Prostate gland (tissue), 2 donors: ENCODE measurements around the gene HLA-B.

ENCODE experiments used
- CTCF ChIP-seq, 4 experiments: fragments of 200-600 bp in 2 of 4; fragments of 450-650 bp in 2 of 4; sonication (generic) in 2 of 4; IDR thresholded peaks; 1 replicate in 3 of 4; 2 replicates in 1 of 4; pipeline ENCODE4 v1.5.1; 2016 to 2019; ENCODE audit warnings: antibody characterized with exemption in 4 of 4, mild to moderate bottlenecking in 2 of 4, moderate library complexity in 2 of 4
- POLR2A ChIP-seq: fragments of 450-650 bp; IDR thresholded peaks from one replicate; pipeline ENCODE4 v1.6.1; 2016; ENCODE audit warnings: antibody characterized with exemption, mild to moderate bottlenecking
- POLR2AphosphoS5 ChIP-seq: sonication (generic); formaldehyde crosslinking; IDR thresholded peaks from one replicate; pipeline ENCODE4 v1.6.1; 2017; ENCODE audit warnings: antibody characterized with exemption

- TF ChIP-seq CTCF (IDR thresholded peaks at IDR 0.05) (no peak), POLR2AphosphoS5 (no peak), POLR2A (no peak)
Measured at GRCh38 chr6:31383149-31383548, 26.2 kb upstream of the HLA-B start.
